Heart right ventricle (tissue), 16 donors: ENCODE results near the gene ZNF181. TPM values are rescaled to one million over a fixed set of nuclear protein-coding genes. Genes with fewer than 3 reads are reported as not detected.

Experiments used
- ATAC-seq, 8 donors: fragments of 200-7000 bp; cut with Tn5 transposase; one replicate each; pipeline ENCODE4 v1.9.1; 2020; ENCODE audit warnings: mild to moderate bottlenecking in 8 of 8, moderate library complexity in 8 of 8, moderate number of reproducible peaks in 1 of 8
- DNase-seq, 2 donors: peaks; one replicate each; pipeline ENCODE4 v3.0.0-alpha.2; 2020
- H3K27ac ChIP-seq, 10 donors: fragments of 200-600 bp; sonication (generic) in 2 of 10; one replicate each; pipeline versions ENCODE4 v1.5.0 to v1.8.0; 2020 to 2022; ENCODE audit warnings: mild to moderate bottlenecking in 3 of 10
- H3K27me3 ChIP-seq, 7 donors: fragments of 200-600 bp; one replicate each; pipeline ENCODE4 v1.8.0; 2021 to 2022; ENCODE audit warnings: mild to moderate bottlenecking in 2 of 7
- H3K36me3 ChIP-seq, 9 donors: fragments of 200-600 bp; sonication (generic) in 1 of 9; one replicate each; pipeline versions ENCODE4 v1.5.0 to v1.8.0; 2020 to 2022; ENCODE audit warnings: mild to moderate bottlenecking in 2 of 9
- H3K4me1 ChIP-seq, 9 donors: fragments of 200-600 bp; sonication (generic) in 1 of 9; one replicate each; pipeline versions ENCODE4 v1.5.0 to v1.8.0; 2020 to 2022; ENCODE audit warnings: mild to moderate bottlenecking in 4 of 9
- H3K4me3 ChIP-seq, 10 donors: fragments of 200-600 bp; sonication (generic) in 2 of 10; one replicate each; pipeline versions ENCODE4 v1.5.0 to v1.8.0; 2020 to 2022; ENCODE audit warnings: mild to moderate bottlenecking in 7 of 10, moderate library complexity in 2 of 10
- H3K9me3 ChIP-seq, 11 donors: fragments of 200-600 bp in 10 of 11; sonication (generic) in 2 of 11; one replicate each; pipeline versions ENCODE4 v1.5.0 to v1.8.0; 2013 to 2022; ENCODE audit warnings: mild to moderate bottlenecking in 2 of 11, control low read depth in 1 of 11, moderate library complexity in 1 of 11
- WGBS, 2 donors: extraction: QIAGEN DNeasy Blood & Tissue Kit; methylation state at CpG; one replicate each; pipeline ENCODE4 v1.1.7; 2013; ENCODE audit warnings: inconsistent platforms in 1 of 2; 5-methylcytosine and 5-hydroxymethylcytosine counted together
- intact Hi-C, 10 donors: fragments of 100-400 bp; cut with DNase I; formaldehyde crosslinking; loops; one replicate each; pipeline versions ENCODE4 v1.11.1 to v1.14.2; 2022
- polyA plus RNA-seq, 2 donors: library from polyadenylated mRNA; stranded (reverse); fragments of 200-250 nt; gene quantifications; one replicate each; pipeline ENCODE4 v1.2.3, GENCODE V29; 2013
- total RNA-seq, 10 donors: library from RNA; stranded (reverse); fragmentation: NEBNext Ultra II Directional in 3 of 10; extraction: Animal tissue kit (Norgen Biotek cat#: 25700) in 3 of 10; gene quantifications; one replicate each; pipeline versions ENCODE4 v1.2.1 to v1.2.4, GENCODE V29; 2021 to 2023
- TF ChIP-seq, protein P1 (sequence below), 9 donors: fragments of 200-600 bp; sonication (generic) in 2 of 9; IDR thresholded peaks; one replicate each; pipeline versions ENCODE4 v1.5.0 to v1.8.0; 2021 to 2022; ENCODE audit warnings: antibody characterized with exemption in 9 of 9, mild to moderate bottlenecking in 5 of 9, moderate library complexity in 1 of 9
- donor health status: Arrhythmogenic right ventricular cardiomyopathy.
- donor health status: ischemic (EF 13 %, LVEDD 7.1; RV severe dilation, severe dysfunction).
- donor health status: healthy with polysubstance abuse.
- donor health status: DM: no; HTN: yes; CAD: no.
- donor health status: DM: no; HTN: no; CAD: no.
- donor health status: ischemic (EF 25% LVEDD 6.9; RV normal size, moderate dysfunction).
- donor health status: ischemic (EF 25% LVEDD 5.7; RV mildly dilated, moderate dysfunction).
- donor health status: healthy.
- donor health status: DM: yes; HTN: yes; CAD: no.
- donor health status: Ischemic cardiomyopathy.
- donor health status: ischemic (EF 35%, LVEDD 5.7; RV mildly dilated, moderate dysfunction).
- donor health status: nonischemic (EF 11% LVEDD 7.7; RV severe dilation, severe dysfunction).
- donor health status: DM: yes; HTN: yes; CAD: no.
- donor health status: PGD.
- donor health status: ischemic (EF 29% LVEDD 5.4; RV normal size, mild dysfunction).
- donor health status: nonischemic (EF 23%, LVEDD 6.1; RV moderate dilation, normal function).

ZNF181 gene
- total and polyA plus RNA-seq, 12 donors, result 6.2 to 27.6 (median 18.3) TPM

DNA sequence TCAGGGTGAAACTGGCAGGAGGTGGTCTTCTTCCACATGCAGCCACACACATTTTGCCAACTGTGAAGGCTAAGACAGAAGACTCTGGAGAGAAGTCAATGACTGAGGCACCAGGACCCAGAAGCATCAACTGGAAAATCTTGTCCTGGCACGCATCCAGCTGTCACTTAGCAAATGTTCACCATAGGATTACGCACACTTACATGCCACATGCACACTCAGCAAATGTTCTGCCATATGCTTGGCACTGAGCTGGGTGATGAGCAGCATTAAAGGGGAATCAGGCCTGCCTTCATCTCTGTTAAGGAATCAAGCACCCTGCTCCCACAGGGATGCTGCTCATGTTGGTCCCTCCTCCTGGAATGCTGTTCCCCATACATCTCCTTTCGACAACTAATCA lies 33.9 kb downstream of the ZNF181 start:
- TF ChIP-seq, protein P1, sequence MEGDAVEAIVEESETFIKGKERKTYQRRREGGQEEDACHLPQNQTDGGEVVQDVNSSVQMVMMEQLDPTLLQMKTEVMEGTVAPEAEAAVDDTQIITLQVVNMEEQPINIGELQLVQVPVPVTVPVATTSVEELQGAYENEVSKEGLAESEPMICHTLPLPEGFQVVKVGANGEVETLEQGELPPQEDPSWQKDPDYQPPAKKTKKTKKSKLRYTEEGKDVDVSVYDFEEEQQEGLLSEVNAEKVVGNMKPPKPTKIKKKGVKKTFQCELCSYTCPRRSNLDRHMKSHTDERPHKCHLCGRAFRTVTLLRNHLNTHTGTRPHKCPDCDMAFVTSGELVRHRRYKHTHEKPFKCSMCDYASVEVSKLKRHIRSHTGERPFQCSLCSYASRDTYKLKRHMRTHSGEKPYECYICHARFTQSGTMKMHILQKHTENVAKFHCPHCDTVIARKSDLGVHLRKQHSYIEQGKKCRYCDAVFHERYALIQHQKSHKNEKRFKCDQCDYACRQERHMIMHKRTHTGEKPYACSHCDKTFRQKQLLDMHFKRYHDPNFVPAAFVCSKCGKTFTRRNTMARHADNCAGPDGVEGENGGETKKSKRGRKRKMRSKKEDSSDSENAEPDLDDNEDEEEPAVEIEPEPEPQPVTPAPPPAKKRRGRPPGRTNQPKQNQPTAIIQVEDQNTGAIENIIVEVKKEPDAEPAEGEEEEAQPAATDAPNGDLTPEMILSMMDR (IDR thresholded peaks at IDR 0.05), result no peak
- intact Hi-C loops, result no loop called here
- Histone ChIP-seq H3K4me1 (peaks cover 0 to 14% (median 8%) of the 10 kb centered on the region in 9 donors), H3K4me3 (no peak overlapping the region), H3K27me3 (no peaks in the 10 kb centered on the region), H3K27ac (no peak overlapping the region), H3K36me3 (peaks cover 0 to 78% (median 65%) of the 10 kb centered on the region in 9 donors), H3K9me3 (peaks cover 0 to 63% (median 14%) of the 10 kb centered on the region in 11 donors)
- WGBS, 2 donors, result 95 to 98% methylated on average over 3 of the region's 3 CpGs
- no peak for ATAC-seq
- no peak for DNase-seq

DNA sequence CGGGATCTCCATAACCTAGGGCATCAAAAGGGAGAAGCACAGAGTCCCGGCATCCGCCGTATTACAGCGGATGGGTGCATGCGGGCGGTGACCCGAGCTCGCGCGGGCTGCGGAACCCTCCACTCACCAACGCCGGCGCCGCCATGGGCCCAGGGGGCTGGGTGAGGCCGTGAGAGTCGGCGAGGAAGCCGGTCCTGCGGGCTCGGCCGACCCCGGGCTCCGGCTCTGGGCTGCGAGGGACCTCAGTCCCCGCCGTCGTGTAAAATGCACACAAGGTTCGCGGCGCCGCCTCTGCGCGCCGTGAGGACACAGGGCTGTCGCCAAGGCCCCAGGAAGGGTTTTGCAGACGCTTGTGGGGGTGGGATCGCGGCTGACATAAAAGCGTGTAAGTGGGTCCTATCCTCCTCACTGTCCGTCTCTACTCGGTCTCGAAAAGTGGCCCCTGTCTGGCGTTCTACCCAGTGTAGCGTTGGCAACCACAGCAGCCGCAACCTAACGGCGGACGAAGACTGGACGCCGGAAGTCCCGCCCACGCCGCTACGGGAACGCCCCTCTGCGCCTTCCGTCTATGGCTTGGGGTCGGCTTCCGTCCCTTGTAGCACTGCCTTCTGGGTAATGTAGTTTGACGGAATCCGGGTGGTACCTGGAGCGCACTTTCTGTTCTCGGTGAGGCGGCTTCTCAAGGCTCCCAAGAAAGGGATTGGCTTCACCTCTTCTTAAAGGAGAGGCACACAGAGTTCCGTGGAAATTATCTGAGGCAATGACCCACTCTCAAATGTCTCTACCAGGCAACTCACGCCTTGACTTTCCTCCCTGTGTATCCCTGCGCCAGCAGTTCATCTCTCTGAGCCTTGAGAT lies 38.9 kb downstream of the ZNF181 start, which contains the start of gene ZNF599:
Gene ZNF599, minus strand, starts transcription at position 519 of the 858 bp plus-strand sequence. Its CDS starts 374 bp downstream, at position 145.
- Histone ChIP-seq H3K4me3 (peak within 1 kb of the TSS; percentile 48 to 95 (median 88)), H3K9me3 (peaks cover 0 to 20% (median 0%) of the 10 kb centered on the region in 11 donors), H3K27ac (peak within 1 kb of the TSS; percentile 31 to 91 (median 87)), H3K36me3 (peaks cover 0 to 28% (median 15%) of the 10 kb centered on the region in 9 donors), H3K27me3 (peaks cover 0 to 10% (median 0%) of the 10 kb centered on the region in 7 donors), H3K4me1 (peaks cover 0 to 17% (median 8%) of the 10 kb centered on the region in 9 donors)
- 3% methylated on average over 69 of the region's 69 CpGs for WGBS, 2 donors
- TF ChIP-seq, protein P1 (IDR thresholded peaks at IDR 0.05), result no peak
- peak; percentile 98 to 100 (median 100) for ATAC-seq
- DNase-seq, result peak; percentile 92 to 93
- intact Hi-C loops, result loop anchor here in 3 of 10 donors (2.0 to 5.0 kb wide), 4 partner anchors 41 to 156 kb away; partner anchors contain the start of genes ZNF181 (in 2 of the 3), SCGB2B2 (in 1 of the 3), ZNF30 (in 1 of the 3) and ZNF302 (in 1 of the 3)

DNA sequence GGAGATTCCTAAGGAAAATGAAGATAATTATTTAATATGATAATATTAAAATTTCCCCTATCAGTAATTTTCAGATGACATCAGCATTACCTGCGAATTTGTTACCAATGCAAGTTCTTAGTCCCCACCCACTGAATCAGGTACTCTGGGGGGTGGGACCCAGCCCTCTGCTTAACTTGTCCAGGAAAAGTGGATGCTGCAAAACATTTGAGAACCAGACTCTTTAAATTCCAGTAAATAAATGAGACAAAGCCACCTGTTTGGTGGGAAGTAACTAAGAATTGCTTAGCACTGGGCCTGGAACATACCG lies 39.5 kb downstream of the ZNF181 start:
- peaks cover 0 to 17% (median 8%) of the 10 kb centered on the region in 9 donors for H3K4me1 ChIP-seq
- 67 to 71% methylated on average over 2 of the region's 2 CpGs for WGBS, 2 donors
- DNase-seq (no peak), ATAC-seq (no peak)
- peaks cover 0 to 10% (median 0%) of the 10 kb centered on the region in 7 donors for H3K27me3 ChIP-seq
- H3K36me3 ChIP-seq, result peaks cover 0 to 22% (median 10%) of the 10 kb centered on the region in 9 donors
- H3K4me3 ChIP-seq, result peak overlapping the region in 9 of 10 donors; percentile 48 to 95 (median 88)
- peak overlapping the region in 5 of 10 donors; percentile 81 to 91 (median 87) for H3K27ac ChIP-seq
- TF ChIP-seq, protein P1 (IDR thresholded peaks at IDR 0.05), result no peak
- peaks cover 0 to 20% (median 0%) of the 10 kb centered on the region in 11 donors for H3K9me3 ChIP-seq
- intact Hi-C loops, result loop anchor here in 3 of 10 donors (2.0 to 5.0 kb wide), 4 partner anchors 41 to 155 kb away; partner anchors contain the start of genes ZNF181 (in 2 of the 3), SCGB2B2 (in 1 of the 3), ZNF30 (in 1 of the 3) and ZNF302 (in 1 of the 3)

DNA sequence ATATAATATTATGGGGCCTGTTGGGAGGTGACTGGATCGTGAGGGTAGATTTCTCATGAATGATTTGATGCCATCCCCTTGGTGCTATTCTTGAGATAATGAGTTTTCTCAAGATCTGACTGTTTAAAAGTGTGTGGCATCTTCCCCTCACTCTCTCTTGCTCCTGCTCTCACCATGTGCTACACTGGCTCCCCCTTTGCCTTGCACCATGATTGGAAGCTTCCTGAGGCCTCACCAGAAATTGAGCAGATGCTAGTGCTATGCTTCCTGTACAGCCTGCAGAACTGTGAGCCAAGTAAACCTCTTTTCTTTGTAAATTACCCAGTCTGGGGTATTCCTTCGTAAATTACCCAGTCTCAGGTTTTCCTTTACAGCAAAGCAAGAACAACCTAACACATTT lies 40.8 kb downstream of the ZNF181 start:
- H3K36me3 ChIP-seq, result peaks cover 0 to 9% (median 0%) of the 10 kb centered on the region in 9 donors
- ATAC-seq, result no peak
- no peak for DNase-seq
- H3K9me3 ChIP-seq, result peaks cover 0 to 27% (median 0%) of the 10 kb centered on the region in 11 donors
- no peak overlapping the region for H3K27ac ChIP-seq
- H3K27me3 ChIP-seq, result peaks cover 0 to 10% (median 0%) of the 10 kb centered on the region in 7 donors
- TF ChIP-seq, protein P1 (IDR thresholded peaks at IDR 0.05), result no peak
- intact Hi-C loops, result loop anchor here in 3 of 10 donors (5.0 kb wide), 2 partner anchors 43 to 98 kb away; partner anchors contain the start of genes ZNF181 (in 2 of the 3), SCGB2B2 (in 1 of the 3) and ZNF302 (in 1 of the 3)
- WGBS, 2 donors, result 71 to 74% methylated on average over 2 of the region's 2 CpGs
- peaks cover 0 to 17% (median 8%) of the 10 kb centered on the region in 9 donors for H3K4me1 ChIP-seq
- no peak overlapping the region for H3K4me3 ChIP-seq
